Loucy (cell line): ENCODE measurements around the gene LRRC59.

Experiments
- EZH2phosphoT487 ChIP-seq: fragments of 200-600 bp; IDR thresholded peaks from 2 replicates; pipeline ENCODE4 v1.6.1; 2018; ENCODE audit warnings: antibody characterized with exemption, mild to moderate bottlenecking, moderate library complexity, borderline replicate concordance
- TF ChIP-seq, protein P1 (sequence below): fragments of 200-600 bp; sonication (generic); conservative IDR thresholded peaks from 2 replicates; pipeline ENCODE4 v1.5.1; 2014; ENCODE audit warnings: mild to moderate bottlenecking, antibody characterized with exemption, low read length

DNA sequence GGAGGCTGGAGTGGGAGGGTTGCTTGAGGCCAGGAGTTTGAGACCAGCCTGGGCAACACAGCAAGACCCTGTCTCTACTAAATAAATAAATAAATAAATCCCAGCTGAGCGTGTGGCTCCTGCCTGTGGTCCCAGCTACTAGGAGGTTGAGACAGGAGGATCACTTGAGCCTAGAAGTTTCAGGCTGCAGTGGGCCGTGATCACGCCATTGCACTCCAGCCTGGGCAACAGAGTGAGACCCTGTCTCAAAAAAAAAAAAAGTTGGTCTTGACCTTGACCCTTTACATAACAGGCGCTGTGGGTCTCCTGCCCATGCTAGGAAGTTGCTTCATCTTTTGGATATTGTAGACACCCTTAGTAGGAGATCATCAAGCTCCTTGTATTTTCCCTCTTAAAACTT is 40.1 kb upstream of the LRRC59 start:
- TF ChIP-seq, protein P1, sequence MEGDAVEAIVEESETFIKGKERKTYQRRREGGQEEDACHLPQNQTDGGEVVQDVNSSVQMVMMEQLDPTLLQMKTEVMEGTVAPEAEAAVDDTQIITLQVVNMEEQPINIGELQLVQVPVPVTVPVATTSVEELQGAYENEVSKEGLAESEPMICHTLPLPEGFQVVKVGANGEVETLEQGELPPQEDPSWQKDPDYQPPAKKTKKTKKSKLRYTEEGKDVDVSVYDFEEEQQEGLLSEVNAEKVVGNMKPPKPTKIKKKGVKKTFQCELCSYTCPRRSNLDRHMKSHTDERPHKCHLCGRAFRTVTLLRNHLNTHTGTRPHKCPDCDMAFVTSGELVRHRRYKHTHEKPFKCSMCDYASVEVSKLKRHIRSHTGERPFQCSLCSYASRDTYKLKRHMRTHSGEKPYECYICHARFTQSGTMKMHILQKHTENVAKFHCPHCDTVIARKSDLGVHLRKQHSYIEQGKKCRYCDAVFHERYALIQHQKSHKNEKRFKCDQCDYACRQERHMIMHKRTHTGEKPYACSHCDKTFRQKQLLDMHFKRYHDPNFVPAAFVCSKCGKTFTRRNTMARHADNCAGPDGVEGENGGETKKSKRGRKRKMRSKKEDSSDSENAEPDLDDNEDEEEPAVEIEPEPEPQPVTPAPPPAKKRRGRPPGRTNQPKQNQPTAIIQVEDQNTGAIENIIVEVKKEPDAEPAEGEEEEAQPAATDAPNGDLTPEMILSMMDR, result no peak
- TF ChIP-seq EZH2phosphoT487, result no peak
